ENCODE measurements around the gene ADSS1. TPM values are rescaled to one million over a fixed set of nuclear protein-coding genes. Genes with fewer than 3 reads are reported as not detected.

ADSS1 gene
- polyA plus RNA-seq, 1 of the 3 experiments (the other 2 are of a cell fraction), result 14.3 TPM

GRCh38 chr14:104706733-104707607, 17.1 kb upstream of the ADSS1 start (continued):
- TF ChIP-seq SMC3 (IDR thresholded peaks at IDR 0.05; ENCODE audit: low read depth, low read length) (no peak), NFIC (IDR thresholded peaks at IDR 0.05; ENCODE audit: borderline replicate concordance) (no peak), MEF2A (IDR thresholded peaks at IDR 0.05; ENCODE audit: borderline replicate concordance, low read depth) (no peak)
- TF ChIP-seq, protein P1, sequence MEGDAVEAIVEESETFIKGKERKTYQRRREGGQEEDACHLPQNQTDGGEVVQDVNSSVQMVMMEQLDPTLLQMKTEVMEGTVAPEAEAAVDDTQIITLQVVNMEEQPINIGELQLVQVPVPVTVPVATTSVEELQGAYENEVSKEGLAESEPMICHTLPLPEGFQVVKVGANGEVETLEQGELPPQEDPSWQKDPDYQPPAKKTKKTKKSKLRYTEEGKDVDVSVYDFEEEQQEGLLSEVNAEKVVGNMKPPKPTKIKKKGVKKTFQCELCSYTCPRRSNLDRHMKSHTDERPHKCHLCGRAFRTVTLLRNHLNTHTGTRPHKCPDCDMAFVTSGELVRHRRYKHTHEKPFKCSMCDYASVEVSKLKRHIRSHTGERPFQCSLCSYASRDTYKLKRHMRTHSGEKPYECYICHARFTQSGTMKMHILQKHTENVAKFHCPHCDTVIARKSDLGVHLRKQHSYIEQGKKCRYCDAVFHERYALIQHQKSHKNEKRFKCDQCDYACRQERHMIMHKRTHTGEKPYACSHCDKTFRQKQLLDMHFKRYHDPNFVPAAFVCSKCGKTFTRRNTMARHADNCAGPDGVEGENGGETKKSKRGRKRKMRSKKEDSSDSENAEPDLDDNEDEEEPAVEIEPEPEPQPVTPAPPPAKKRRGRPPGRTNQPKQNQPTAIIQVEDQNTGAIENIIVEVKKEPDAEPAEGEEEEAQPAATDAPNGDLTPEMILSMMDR (IDR thresholded peaks at IDR 0.05), result no peak

DNA sequence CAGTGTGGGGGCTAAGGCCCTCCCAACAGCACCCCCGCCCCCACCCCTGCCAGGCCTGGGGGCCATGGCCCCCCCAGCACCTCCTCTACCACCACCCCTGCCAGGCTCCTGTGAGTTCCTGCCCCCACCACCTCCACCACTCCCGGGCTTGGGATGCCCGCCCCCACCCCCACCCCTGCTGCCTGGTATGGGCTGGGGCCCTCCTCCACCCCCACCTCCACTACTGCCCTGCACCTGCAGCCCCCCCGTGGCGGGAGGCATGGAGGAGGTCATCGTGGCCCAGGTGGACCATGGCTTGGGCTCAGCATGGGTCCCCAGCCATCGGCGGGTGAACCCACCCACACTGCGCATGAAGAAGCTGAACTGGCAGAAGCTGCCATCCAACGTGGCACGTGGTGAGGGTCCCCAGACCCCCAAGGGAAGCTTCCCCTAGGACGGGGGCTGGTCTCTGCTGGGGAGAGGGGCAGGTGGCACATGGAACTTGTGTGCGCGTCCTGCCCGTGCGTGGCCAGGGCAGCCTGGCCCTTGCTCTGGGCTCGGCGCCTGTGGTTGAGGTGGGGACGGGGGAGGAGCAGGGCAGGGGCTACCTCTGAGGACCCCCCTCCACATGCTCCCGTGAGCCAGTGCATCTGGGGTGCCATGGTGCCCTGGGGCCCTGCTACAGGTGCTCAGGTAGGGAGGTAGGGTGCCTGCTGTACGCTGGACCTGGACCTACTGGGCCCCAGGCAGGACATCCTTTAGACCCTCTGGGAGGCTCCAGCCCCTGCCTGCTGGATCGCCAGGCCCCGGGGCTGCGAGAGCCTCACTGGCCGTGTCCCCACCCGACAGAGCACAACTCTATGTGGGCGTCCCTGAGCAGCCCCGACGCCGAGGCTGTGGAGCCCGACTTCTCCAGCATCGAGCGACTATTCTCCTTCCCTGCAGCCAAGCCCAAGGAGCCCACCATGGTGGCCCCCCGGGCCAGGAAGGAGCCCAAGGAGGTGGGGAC, 16.1 kb upstream of the ADSS1 start:
- no peak overlapping the region for H3K4me2 ChIP-seq
- TF ChIP-seq TCF12 (IDR thresholded peaks at IDR 0.05), result no peak
- TF ChIP-seq RXRA (IDR thresholded peaks at IDR 0.05; ENCODE audit: borderline replicate concordance, low read depth), result no peak
- TF ChIP-seq, protein P1 (IDR thresholded peaks at IDR 0.05), result no peak
- no peak for TF ChIP-seq GABPA (IDR thresholded peaks at IDR 0.05; ENCODE audit: low read depth)
- TF ChIP-seq POLR2AphosphoS5 (IDR thresholded peaks at IDR 0.05; ENCODE audit: low read depth, low read length), result no peak
- TF ChIP-seq EP300 (IDR thresholded peaks at IDR 0.05; ENCODE audit: borderline replicate concordance in 1 of 2, low read depth in 1 of 2, low read length in 1 of 2), result no peak
- TF ChIP-seq USF1 (IDR thresholded peaks at IDR 0.05; ENCODE audit: borderline replicate concordance, low read depth), result no peak
- TF ChIP-seq SIN3A (IDR thresholded peaks at IDR 0.05; ENCODE audit: borderline replicate concordance, low read depth, low read length), result no peak
- no peaks in the 10 kb centered on the region for H3F3A ChIP-seq (replicated peaks; ENCODE audit: insufficient read depth)
- no peaks in the 10 kb centered on the region for H3K9me2 ChIP-seq
- H2AFZ ChIP-seq (ENCODE audit: low read depth), result no peak overlapping the region
- peaks cover 0 to 36% of the 10 kb centered on the region in 2 experiments for H3K36me3 ChIP-seq (replicated peaks in 1 of 2; ENCODE audit: control insufficient read depth in 1 of 2, insufficient read depth in 2 of 2, low read length in 1 of 2)
- H3K27ac ChIP-seq (ENCODE audit: low read depth in 2 of 2, low read length in 1 of 2), result no peak overlapping the region; a peak in 1 of 4 replicates
- H3K79me2 ChIP-seq (ENCODE audit: insufficient read depth), result no peaks in the 10 kb centered on the region
- H3K27me3 ChIP-seq (ENCODE audit: insufficient read depth), result no peaks in the 10 kb centered on the region
- no peak overlapping the region for H3K4me3 ChIP-seq (ENCODE audit: low read depth in 2 of 2, low read length in 1 of 2)
- no peaks in the 10 kb centered on the region for H3K9me3 ChIP-seq
- H4K20me1 ChIP-seq (ENCODE audit: insufficient read depth), result no peaks in the 10 kb centered on the region; the same call in 1 of the 2 replicates
- no peaks in the 10 kb centered on the region; a peak in 1 of 4 replicates for H3K4me1 ChIP-seq (ENCODE audit: control insufficient read depth in 1 of 2, insufficient read depth in 2 of 2, low read depth in 1 of 2, low read length in 1 of 2)
- no peak overlapping the region for H3K9ac ChIP-seq
- ChIA-PET POLR2A (no interaction called here), CTCF (interaction anchor here (0.9 to 3.3 kb wide), 14 partner anchors 10 to 68 kb away, joined by 3 to 33 read pairs (median 6); partner anchors contain the start of gene ADSS1)
- DNase-seq, result no peak
- 29% methylated on average over 9 of the region's 34 CpGs for WGBS (ENCODE audit: low lambda C conversion rate)

All from SK-N-SH (cell line).